ENCODE measurements around the gene MYOM3.

DNA sequence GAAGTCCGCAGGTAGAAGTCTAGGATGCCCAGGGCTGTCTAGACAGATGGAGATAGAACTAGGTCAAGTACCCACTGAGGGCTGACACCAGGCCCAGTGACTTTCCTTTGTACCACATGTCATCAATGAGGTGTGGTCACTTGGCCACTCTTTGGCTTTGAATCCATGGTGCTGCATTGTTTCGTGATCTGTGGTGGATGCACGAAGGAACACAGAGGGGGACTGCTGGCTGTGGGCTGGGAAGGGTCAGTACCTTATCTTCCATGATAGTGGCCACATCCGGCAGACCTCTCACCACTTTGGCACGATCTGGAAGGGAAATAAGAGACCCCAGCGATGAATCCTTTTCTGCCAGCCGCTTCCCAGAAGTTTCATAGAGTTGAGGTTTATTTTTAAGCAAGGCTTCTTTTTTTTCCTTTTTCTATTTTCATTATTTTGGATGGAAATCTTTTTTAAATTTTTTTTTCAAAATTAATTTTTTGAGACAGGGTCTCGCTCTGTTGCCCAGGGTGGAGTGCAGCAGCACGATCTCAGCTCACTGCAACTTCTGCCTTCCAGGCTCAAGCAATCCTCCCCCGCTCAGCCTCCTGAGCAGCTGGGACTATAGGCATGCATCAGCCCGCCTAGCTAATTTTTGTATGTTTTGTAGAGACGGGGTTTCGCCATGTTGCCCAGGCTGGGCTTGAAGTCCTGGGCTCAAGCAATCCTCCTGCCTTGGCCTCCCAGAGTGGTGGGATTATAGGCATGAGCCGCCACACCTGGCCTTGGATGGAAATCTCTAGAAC, 53.1 kb downstream of the MYOM3 start:
- TF ChIP-seq, protein P1, sequence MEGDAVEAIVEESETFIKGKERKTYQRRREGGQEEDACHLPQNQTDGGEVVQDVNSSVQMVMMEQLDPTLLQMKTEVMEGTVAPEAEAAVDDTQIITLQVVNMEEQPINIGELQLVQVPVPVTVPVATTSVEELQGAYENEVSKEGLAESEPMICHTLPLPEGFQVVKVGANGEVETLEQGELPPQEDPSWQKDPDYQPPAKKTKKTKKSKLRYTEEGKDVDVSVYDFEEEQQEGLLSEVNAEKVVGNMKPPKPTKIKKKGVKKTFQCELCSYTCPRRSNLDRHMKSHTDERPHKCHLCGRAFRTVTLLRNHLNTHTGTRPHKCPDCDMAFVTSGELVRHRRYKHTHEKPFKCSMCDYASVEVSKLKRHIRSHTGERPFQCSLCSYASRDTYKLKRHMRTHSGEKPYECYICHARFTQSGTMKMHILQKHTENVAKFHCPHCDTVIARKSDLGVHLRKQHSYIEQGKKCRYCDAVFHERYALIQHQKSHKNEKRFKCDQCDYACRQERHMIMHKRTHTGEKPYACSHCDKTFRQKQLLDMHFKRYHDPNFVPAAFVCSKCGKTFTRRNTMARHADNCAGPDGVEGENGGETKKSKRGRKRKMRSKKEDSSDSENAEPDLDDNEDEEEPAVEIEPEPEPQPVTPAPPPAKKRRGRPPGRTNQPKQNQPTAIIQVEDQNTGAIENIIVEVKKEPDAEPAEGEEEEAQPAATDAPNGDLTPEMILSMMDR (IDR thresholded peaks at IDR 0.05) = no peak
- no peak for TF ChIP-seq POLR2A (IDR thresholded peaks at IDR 0.05)
